22Rv1 (cell line): Measurements from ENCODE around the gene MTCP1.

Source experiments
- ZFX ChIP-seq: fragments of 450-650 bp; IDR thresholded peaks from 2 replicates; pipeline ENCODE4 v1.6.1; 2017; ENCODE audit warnings: antibody characterized with exemption, borderline replicate concordance
- TF ChIP-seq, protein P1 (sequence below): fragments of 450-650 bp; IDR thresholded peaks from 2 replicates; pipeline ENCODE4 v1.5.1; 2017; ENCODE audit warnings: mild to moderate bottlenecking

DNA sequence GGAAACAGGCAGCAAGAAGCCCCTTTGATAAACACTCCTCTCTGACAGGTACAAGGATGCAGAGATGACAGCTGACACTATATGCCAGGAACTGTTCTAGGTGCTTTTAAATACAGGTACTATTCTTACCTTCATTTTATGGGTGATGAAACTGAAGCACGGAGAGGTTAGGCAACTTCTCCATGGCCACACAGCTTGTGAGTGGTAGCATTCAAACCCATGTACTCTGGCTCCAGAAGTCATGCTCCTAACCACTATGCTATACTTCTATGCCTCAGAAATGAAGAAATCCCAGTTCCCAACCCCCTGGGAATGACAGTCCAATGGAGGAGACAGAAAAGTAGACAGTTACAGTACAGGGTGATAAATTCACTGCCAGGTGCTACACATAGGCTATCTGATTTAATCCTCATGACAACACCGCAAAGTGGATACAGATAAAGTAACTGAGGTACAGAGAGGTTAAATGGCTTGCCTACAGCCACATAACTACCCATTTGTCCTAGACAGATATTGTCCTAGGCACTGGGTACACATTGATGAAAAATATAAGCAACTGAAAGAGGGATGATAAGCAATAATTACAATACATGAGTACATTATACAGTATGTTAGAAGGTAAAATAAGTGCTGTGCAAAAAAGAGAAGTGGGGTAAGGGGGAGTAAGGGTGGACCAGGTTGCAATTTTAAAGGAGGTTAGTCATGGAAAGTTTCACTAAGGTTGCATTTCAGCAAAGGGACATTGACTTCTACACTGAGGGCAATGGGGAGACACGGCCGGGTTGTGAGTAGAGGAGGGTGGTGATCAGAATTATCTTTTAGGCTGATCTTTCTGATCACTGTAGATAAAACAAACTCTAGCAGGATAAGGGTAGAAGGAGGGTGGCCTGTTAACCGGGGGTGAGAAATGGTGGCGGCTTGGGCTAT is 46.8 kb downstream of the MTCP1 start:
- TF ChIP-seq, protein P1, sequence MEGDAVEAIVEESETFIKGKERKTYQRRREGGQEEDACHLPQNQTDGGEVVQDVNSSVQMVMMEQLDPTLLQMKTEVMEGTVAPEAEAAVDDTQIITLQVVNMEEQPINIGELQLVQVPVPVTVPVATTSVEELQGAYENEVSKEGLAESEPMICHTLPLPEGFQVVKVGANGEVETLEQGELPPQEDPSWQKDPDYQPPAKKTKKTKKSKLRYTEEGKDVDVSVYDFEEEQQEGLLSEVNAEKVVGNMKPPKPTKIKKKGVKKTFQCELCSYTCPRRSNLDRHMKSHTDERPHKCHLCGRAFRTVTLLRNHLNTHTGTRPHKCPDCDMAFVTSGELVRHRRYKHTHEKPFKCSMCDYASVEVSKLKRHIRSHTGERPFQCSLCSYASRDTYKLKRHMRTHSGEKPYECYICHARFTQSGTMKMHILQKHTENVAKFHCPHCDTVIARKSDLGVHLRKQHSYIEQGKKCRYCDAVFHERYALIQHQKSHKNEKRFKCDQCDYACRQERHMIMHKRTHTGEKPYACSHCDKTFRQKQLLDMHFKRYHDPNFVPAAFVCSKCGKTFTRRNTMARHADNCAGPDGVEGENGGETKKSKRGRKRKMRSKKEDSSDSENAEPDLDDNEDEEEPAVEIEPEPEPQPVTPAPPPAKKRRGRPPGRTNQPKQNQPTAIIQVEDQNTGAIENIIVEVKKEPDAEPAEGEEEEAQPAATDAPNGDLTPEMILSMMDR, result no peak
- TF ChIP-seq ZFX, result no peak
